ENCODE measurements around the gene NRROS.

NRROS gene

DNA sequence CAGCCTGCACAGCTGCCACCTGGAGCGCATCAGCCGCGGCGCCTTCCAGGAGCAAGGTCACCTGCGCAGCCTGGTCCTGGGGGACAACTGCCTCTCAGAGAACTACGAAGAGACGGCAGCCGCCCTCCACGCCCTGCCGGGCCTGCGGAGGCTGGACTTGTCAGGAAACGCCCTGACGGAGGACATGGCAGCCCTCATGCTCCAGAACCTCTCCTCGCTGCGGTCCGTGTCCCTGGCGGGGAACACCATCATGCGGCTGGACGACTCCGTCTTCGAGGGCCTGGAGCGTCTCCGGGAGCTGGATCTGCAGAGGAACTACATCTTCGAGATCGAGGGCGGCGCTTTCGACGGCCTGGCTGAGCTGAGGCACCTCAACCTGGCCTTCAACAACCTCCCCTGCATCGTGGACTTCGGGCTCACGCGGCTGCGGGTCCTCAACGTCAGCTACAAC, 20.4 kb downstream of the NRROS start:
- H3K27me3 ChIP-seq (ENCODE audit: control insufficient read depth, insufficient read depth, low read length, poor library complexity, severe bottlenecking), result no peaks in the 10 kb centered on the region
- H3K27ac ChIP-seq (ENCODE audit: insufficient read depth, low read depth, low read length, poor library complexity, severe bottlenecking), result no peak overlapping the region
- no peaks in the 10 kb centered on the region for H3K36me3 ChIP-seq (ENCODE audit: control insufficient read depth, insufficient read depth, low read length)
- 95 to 97% methylated on average over 35 of the region's 35 CpGs for WGBS, 2 experiments
- H3K9me3 ChIP-seq (ENCODE audit: control insufficient read depth, low read length), result no peaks in the 10 kb centered on the region
- no peak overlapping the region for H3K4me3 ChIP-seq (ENCODE audit: insufficient read depth, low read depth, low read length)
- peaks cover under 1% of the 10 kb centered on the region for H3K4me1 ChIP-seq (ENCODE audit: control insufficient read depth, insufficient read depth, low read length)

DNA sequence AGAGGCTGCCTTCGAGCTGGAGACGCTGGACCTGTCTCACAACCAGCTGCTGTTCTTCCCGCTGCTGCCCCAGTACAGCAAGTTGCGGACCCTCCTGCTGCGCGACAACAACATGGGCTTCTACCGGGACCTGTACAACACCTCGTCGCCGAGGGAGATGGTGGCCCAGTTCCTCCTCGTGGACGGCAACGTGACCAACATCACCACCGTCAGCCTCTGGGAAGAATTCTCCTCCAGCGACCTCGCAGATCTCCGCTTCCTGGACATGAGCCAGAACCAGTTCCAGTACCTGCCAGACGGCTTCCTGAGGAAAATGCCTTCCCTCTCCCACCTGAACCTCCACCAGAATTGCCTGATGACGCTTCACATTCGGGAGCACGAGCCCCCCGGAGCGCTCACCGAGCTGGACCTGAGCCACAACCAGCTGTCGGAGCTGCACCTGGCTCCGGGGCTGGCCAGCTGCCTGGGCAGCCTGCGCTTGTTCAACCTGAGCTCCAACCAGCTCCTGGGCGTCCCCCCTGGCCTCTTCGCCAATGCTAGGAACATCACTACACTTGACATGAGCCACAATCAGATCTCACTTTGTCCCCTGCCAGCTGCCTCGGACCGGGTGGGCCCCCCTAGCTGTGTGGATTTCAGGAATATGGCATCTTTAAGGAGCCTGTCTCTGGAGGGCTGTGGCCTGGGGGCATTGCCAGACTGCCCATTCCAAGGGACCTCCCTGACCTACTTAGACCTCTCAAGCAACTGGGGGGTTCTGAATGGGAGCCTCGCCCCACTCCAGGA, 21.1 kb downstream of the NRROS start:
- Histone ChIP-seq H3K4me1 (ENCODE audit: control insufficient read depth, insufficient read depth, low read length) (peaks cover 7% of the 10 kb centered on the region), H3K9me3 (ENCODE audit: control insufficient read depth, low read length) (no peaks in the 10 kb centered on the region), H3K4me3 (ENCODE audit: insufficient read depth, low read depth, low read length) (no peak overlapping the region), H3K36me3 (ENCODE audit: control insufficient read depth, insufficient read depth, low read length) (no peaks in the 10 kb centered on the region), H3K27ac (ENCODE audit: insufficient read depth, low read depth, low read length, poor library complexity, severe bottlenecking) (no peak overlapping the region), H3K27me3 (ENCODE audit: control insufficient read depth, insufficient read depth, low read length, poor library complexity, severe bottlenecking) (no peaks in the 10 kb centered on the region)
- 94 to 95% methylated on average over 32 of the region's 32 CpGs for WGBS, 2 experiments

- Histone ChIP-seq H3K27ac (ENCODE audit: insufficient read depth, low read depth, low read length, poor library complexity, severe bottlenecking) (no peak overlapping the region), H3K9me3 (ENCODE audit: control insufficient read depth, low read length) (no peaks in the 10 kb centered on the region), H3K36me3 (ENCODE audit: control insufficient read depth, insufficient read depth, low read length) (no peaks in the 10 kb centered on the region), H3K4me1 (ENCODE audit: control insufficient read depth, insufficient read depth, low read length) (peaks cover 8% of the 10 kb centered on the region), H3K27me3 (ENCODE audit: control insufficient read depth, insufficient read depth, low read length, poor library complexity, severe bottlenecking) (no peaks in the 10 kb centered on the region), H3K4me3 (ENCODE audit: insufficient read depth, low read depth, low read length) (no peak overlapping the region)
- 91 to 92% methylated on average over 16 of the region's 16 CpGs for WGBS, 2 experiments
Measured at GRCh38 chr3:196661400-196661799, 21.9 kb downstream of the NRROS start.

DNA sequence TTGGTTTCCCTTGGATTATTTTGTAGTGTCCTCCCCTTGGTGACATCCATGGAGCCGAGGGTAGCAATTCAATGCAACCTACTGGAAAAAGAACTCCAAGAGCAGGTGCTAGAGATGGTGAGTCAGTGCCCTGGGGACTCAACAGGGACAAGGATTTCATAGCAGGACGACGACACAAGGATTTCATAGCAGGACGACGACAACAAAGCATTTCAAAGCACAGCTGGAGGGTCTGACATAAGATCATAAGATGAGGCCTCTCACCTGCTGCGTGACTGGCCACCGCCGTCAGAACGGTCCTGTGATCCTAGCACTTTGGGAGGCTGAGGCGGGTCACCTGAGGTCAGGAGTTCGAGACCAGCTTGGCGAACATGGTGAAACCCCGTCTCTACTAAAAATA, 22.5 kb downstream of the NRROS start:
- Histone ChIP-seq H3K9me3 (ENCODE audit: control insufficient read depth, low read length) (no peaks in the 10 kb centered on the region), H3K27me3 (ENCODE audit: control insufficient read depth, insufficient read depth, low read length, poor library complexity, severe bottlenecking) (no peaks in the 10 kb centered on the region), H3K36me3 (ENCODE audit: control insufficient read depth, insufficient read depth, low read length) (no peaks in the 10 kb centered on the region), H3K4me3 (ENCODE audit: insufficient read depth, low read depth, low read length) (no peak overlapping the region), H3K27ac (ENCODE audit: insufficient read depth, low read depth, low read length, poor library complexity, severe bottlenecking) (no peak overlapping the region), H3K4me1 (ENCODE audit: control insufficient read depth, insufficient read depth, low read length) (peaks cover 8% of the 10 kb centered on the region)
- WGBS, 2 experiments, result 90% methylated on average over 13 of the region's 13 CpGs

GRCh38 chr3:196662711-196663571, 23.4 kb downstream of the NRROS start:
- Histone ChIP-seq H3K4me3 (ENCODE audit: insufficient read depth, low read depth, low read length) (no peak overlapping the region), H3K36me3 (ENCODE audit: control insufficient read depth, insufficient read depth, low read length) (no peaks in the 10 kb centered on the region), H3K27me3 (ENCODE audit: control insufficient read depth, insufficient read depth, low read length, poor library complexity, severe bottlenecking) (no peaks in the 10 kb centered on the region), H3K9me3 (ENCODE audit: control insufficient read depth, low read length) (no peaks in the 10 kb centered on the region), H3K27ac (ENCODE audit: insufficient read depth, low read depth, low read length, poor library complexity, severe bottlenecking) (no peak overlapping the region), H3K4me1 (ENCODE audit: control insufficient read depth, insufficient read depth, low read length) (peaks cover 8% of the 10 kb centered on the region)
- 78 to 82% methylated on average over 13 to 15 of the region's 15 CpGs for WGBS, 2 experiments

GRCh38 chr3:196666001-196666867, 26.7 kb downstream of the NRROS start:
- no peaks in the 10 kb centered on the region for H3K36me3 ChIP-seq (ENCODE audit: control insufficient read depth, insufficient read depth, low read length)
- H3K4me1 ChIP-seq (ENCODE audit: control insufficient read depth, insufficient read depth, low read length), result peaks cover 8% of the 10 kb centered on the region
- no peaks in the 10 kb centered on the region for H3K9me3 ChIP-seq (ENCODE audit: control insufficient read depth, low read length)
- no peak overlapping the region for H3K4me3 ChIP-seq (ENCODE audit: insufficient read depth, low read depth, low read length)
- H3K27ac ChIP-seq (ENCODE audit: insufficient read depth, low read depth, low read length, poor library complexity, severe bottlenecking), result peak overlapping the region; percentile 98
- 24% methylated on average over 22 to 23 of the region's 23 CpGs for WGBS, 2 experiments
- no peaks in the 10 kb centered on the region for H3K27me3 ChIP-seq (ENCODE audit: control insufficient read depth, insufficient read depth, low read length, poor library complexity, severe bottlenecking)

- H3K9me3 ChIP-seq (ENCODE audit: control insufficient read depth, low read length), result no peaks in the 10 kb centered on the region
- no peaks in the 10 kb centered on the region for H3K27me3 ChIP-seq (ENCODE audit: control insufficient read depth, insufficient read depth, low read length, poor library complexity, severe bottlenecking)
- H3K36me3 ChIP-seq (ENCODE audit: control insufficient read depth, insufficient read depth, low read length), result no peaks in the 10 kb centered on the region
- WGBS, 2 experiments, result 89 to 94% methylated on average over 14 of the region's 14 CpGs
- H3K27ac ChIP-seq (ENCODE audit: insufficient read depth, low read depth, low read length, poor library complexity, severe bottlenecking), result no peak overlapping the region
- peaks cover 8% of the 10 kb centered on the region for H3K4me1 ChIP-seq (ENCODE audit: control insufficient read depth, insufficient read depth, low read length)
- no peak overlapping the region for H3K4me3 ChIP-seq (ENCODE audit: insufficient read depth, low read depth, low read length)
Measured at GRCh38 chr3:196667056-196667825, 27.7 kb downstream of the NRROS start.

DNA sequence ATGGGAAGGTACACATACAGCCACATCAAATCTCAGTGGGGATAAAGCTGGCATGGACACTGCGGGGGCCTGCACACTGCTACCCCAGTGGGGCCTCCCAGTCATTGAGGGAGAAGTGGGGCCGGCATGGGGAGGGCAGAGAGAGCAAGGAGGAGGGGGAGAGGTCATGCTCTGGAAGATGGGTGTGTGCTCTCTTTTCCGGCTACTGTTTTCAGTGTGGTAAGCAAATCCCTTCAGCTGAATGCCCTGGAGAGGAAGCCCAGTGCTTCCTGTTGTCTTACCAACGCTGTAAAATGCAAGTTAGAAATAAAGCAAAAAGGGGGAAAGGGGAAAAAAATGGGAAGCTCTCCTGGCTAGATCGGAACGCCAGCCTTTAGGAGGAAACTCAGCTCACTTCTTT, 30.8 kb downstream of the NRROS start:
- Histone ChIP-seq H3K4me1 (ENCODE audit: control insufficient read depth, insufficient read depth, low read length) (peaks cover 3% of the 10 kb centered on the region), H3K36me3 (ENCODE audit: control insufficient read depth, insufficient read depth, low read length) (no peaks in the 10 kb centered on the region), H3K27ac (ENCODE audit: insufficient read depth, low read depth, low read length, poor library complexity, severe bottlenecking) (no peak overlapping the region), H3K4me3 (ENCODE audit: insufficient read depth, low read depth, low read length) (no peak overlapping the region), H3K9me3 (ENCODE audit: control insufficient read depth, low read length) (no peaks in the 10 kb centered on the region), H3K27me3 (ENCODE audit: control insufficient read depth, insufficient read depth, low read length, poor library complexity, severe bottlenecking) (no peaks in the 10 kb centered on the region)
- WGBS, 2 experiments, result 76 to 81% methylated on average over 6 of the region's 6 CpGs

DNA sequence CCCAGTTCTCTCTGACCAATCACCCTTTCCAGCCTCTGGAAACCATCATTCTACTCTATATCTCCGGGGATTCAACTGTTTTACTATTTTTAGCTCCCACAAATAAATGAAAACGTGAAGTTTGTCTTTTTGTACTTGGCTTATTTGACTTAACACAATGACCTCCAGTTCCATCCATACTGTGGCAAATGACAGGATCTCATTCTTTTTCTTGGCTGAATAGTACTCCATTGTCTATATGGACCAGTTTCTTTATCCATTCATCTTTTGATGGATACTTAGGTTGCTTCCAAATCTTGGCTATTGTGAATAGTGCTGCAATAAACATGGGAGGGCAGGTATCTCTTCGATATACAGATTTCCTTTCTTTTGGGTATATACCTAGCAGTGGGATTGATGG, 34.1 kb downstream of the NRROS start:
- 89 to 95% methylated on average over 3 of the region's 3 CpGs for WGBS, 2 experiments
- no peaks in the 10 kb centered on the region for H3K36me3 ChIP-seq (ENCODE audit: control insufficient read depth, insufficient read depth, low read length)
- no peaks in the 10 kb centered on the region for H3K4me1 ChIP-seq (ENCODE audit: control insufficient read depth, insufficient read depth, low read length)
- no peak overlapping the region for H3K4me3 ChIP-seq (ENCODE audit: insufficient read depth, low read depth, low read length)
- no peaks in the 10 kb centered on the region for H3K27me3 ChIP-seq (ENCODE audit: control insufficient read depth, insufficient read depth, low read length, poor library complexity, severe bottlenecking)
- no peaks in the 10 kb centered on the region for H3K9me3 ChIP-seq (ENCODE audit: control insufficient read depth, low read length)
- no peak overlapping the region for H3K27ac ChIP-seq (ENCODE audit: insufficient read depth, low read depth, low read length, poor library complexity, severe bottlenecking)
